Medulla oblongata (tissue), 1 donor: ENCODE results near the gene CRTC2.

Experiments
- DNase-seq: peaks from one replicate; pipeline ENCODE4 v3.0.0-alpha.2; 2015; ENCODE audit errors: extremely low spot score

Gene CRTC2

GRCh38 chr1:153973071-153973470 lies 14.7 kb upstream of the CRTC2 start:
- DNase-seq, result no peak

- DNase-seq, result no peak
Measured at GRCh38 chr1:153970346-153970745, 11.9 kb upstream of the CRTC2 start.

GRCh38 chr1:153968972-153969371 lies 10.6 kb upstream of the CRTC2 start:
- no peak for DNase-seq

- no peak for DNase-seq
Measured at GRCh38 chr1:153968408-153968807, 10.0 kb upstream of the CRTC2 start.

- no peak for DNase-seq
Measured at GRCh38 chr1:153968000-153968363, 9.6 kb upstream of the CRTC2 start.

- peak; percentile 99 for DNase-seq
Measured at GRCh38 chr1:153967107-153967999, 8.9 kb upstream of the CRTC2 start, which contains the start of gene CREB3L4. Gene CREB3L4, plus strand, starts transcription at chr1:153967902. Its CDS starts 624 bp downstream, at chr1:153968526.

DNA sequence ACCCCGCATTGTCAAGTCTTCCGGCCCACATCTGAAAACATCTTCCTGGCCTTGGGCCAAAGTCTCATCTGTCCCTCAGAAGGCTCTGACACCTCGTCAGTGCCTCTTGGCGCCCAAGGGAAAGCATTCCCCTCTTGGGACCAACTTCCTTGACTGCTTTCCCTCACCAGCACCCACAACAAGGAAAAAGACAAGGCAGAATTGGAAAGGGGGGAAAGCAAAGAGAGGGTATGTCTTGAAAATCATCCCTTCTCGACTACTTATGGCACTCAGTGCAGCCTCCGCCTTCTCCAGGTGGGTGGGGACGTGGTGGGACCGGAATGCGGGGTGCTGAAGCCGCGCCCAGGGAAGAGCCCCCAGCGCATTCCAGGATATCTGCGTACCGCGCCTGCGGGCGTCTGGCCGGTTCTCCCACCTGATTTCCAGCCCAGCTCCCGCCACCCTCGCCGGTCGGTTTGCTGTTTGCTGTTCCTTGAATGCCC lies 5.5 kb upstream of the CRTC2 start:
- no peak for DNase-seq

GRCh38 chr1:153963030-153963849 lies 4.8 kb upstream of the CRTC2 start, which contains the start of gene SLC39A1:
Gene SLC39A1, minus strand, starts transcription at chr1:153963537. Its CDS starts 822 bp downstream, at chr1:153962715.
- peak; percentile 99 for DNase-seq

DNA sequence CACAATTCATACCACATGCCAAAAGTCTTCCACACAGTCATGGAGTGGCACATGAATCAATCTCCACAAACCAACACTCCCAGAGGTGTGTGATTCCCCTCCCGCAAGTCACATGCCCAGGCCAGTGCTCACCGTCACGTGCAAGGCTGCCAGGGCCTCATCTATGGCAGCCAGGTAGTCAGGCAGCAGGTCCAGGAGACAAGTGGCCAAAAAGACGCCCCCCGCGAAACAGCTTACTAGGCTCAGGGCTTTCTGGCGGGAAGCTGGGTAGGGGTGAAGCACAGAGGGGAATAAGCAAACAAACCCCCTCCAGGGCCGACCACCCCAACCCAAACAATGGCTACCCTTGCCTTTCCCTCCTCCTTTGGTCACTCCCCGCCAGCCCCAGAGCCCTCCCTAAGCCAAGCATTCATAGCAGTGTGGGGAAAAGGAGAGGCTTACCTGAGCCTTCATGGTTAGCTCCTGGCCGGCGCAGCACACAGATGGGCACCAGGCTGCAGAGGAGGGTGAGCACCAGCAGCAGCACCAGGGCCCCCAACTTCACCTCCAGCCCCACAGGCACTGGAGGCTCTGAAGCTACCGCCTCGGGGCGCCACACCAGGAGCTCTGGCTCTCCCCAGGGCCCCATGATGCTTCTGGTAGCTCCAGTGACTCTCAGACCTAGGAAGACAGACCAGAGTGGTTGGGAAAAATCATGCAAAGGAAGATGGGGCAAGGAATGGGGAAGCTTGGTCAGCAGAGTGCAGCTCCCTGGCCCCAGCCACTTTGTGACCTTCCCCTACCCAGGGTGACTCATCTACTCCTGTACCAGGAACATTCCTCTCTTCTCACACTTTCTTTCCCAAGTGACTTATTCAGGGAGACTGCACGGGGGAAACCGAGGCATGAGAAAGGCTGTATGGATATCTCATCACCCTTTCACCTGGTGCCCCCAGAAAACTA lies 3.9 kb upstream of the CRTC2 start:
- no peak for DNase-seq

DNA sequence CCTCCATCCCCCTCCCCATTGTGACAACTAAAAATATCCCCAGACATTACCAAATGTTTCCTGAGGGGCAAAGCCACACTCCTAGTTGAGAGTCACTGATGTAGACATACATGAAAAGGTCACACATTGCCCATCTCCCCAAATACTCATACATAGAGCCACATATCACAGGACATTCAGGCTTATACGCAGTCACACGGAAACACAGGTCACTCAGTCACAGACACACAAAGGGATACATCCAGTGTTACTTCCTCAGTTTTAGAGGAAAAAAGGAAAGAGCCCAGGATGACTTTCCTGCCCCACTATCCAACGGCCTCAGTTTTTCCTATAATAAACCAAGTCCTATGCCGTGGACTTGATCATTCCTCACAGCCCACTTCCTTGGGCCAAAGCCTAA lies 3.0 kb upstream of the CRTC2 start:
- no peak for DNase-seq

DNA sequence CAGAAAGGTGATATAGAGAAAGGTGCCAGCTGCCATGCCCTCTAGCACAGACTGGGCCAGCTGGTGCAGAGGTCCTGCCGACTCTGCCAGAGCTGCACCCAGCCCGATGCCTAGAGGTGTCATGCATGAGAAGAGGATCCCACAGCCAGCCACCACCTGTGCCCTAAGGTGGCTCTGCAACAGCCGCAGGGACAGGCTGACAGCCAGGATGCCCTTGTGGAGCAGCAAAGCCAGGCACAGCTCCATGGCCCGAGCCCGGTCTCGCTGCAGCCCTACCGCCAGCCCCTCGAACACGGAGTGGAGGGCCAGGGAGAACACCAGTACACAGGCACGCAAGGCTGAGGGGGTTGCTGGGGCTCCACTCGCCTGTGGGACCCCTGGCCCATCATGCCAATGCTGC lies 1.8 kb upstream of the CRTC2 start:
- no peak for DNase-seq

GRCh38 chr1:153959454-153959853 lies 1.0 kb upstream of the CRTC2 start:
- no peak for DNase-seq

DNA sequence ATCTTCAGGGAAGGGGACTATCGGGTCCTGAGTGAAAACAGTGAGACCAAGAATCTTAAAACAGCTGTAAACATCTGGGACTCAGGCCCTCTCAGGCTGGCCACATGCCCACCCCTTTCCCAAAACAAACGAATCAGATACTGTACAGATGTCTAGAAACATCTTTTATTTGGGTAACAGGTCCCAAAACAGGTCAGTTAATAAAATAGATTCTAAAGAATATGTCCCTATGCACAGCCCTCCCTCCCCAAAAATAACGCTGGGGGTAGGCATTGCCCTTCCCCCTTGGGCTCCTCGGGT lies 499 bp upstream of the CRTC2 start:
- DNase-seq, result no peak

GRCh38 chr1:153957744-153958110 lies 685 bp downstream of the CRTC2 start:
- DNase-seq, result no peak

GRCh38 chr1:153956997-153957715 lies 1.3 kb downstream of the CRTC2 start:
- DNase-seq, result no peak

GRCh38 chr1:153954826-153955225 lies 3.6 kb downstream of the CRTC2 start:
- DNase-seq, result no peak

DNA sequence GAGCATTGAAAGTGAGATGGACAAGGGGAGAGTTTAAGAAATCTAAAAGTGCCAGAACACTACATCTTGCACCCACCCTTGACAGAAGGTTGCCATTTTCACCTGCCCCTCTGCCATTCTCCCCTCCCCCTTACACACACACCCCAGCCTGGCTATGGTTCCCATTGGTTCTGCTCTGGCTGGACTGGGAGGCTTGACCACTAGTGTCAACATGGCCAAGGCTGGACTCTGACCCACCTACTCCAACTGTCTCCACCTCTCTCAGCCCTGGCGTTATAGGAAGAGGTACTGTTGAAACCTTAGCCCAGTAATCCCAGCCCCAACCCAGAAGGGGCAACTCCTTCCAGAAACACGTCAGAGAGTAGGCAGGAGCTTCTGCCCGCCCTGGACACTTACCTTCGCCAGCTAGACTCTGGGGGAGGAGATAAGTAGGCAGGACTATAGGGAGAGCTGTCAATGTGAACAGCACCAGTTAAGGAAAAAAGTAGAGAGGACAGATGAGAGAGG lies 4.5 kb downstream of the CRTC2 start:
- DNase-seq, result no peak

DNA sequence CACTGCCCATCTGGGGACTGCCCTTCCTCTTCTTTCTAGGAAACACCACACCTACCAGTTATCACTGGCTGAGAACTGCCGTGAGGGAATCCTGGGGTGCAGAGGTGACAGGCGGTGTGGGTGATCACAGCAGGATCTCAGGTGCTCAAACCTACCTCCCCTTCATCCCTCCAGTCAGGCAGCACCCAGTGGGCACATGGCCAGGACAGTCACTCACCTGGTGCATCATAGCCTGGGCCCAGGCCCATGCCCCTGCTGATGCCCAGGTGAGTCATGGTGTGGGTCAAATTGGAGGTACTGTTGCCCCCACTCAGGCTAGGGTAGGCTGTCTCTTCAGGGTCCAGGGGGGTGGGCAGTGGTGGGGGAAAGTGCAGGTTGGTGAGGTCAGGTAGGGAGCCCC lies 6.6 kb downstream of the CRTC2 start:
- no peak for DNase-seq

DNA sequence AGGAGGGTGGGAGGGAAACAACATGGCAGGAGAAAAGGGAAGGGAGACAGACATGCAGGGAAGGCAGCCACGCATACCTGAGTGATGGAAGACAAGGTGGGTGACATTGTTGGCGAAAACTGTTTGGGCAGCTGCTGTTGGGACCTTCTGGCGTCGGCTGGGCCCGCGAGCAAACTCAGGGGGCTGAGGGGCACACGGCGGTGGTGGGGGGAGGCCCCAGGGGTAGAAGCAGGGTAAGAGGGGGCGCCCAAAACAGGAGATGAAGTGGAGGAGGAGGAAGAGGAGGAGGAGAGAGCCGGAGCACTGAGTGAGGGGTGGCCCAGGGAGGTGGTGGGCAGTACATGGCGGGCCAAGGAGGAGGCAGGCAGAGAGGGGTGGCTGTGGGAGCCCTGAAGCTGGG lies 7.2 kb downstream of the CRTC2 start:
- DNase-seq, result no peak

DNA sequence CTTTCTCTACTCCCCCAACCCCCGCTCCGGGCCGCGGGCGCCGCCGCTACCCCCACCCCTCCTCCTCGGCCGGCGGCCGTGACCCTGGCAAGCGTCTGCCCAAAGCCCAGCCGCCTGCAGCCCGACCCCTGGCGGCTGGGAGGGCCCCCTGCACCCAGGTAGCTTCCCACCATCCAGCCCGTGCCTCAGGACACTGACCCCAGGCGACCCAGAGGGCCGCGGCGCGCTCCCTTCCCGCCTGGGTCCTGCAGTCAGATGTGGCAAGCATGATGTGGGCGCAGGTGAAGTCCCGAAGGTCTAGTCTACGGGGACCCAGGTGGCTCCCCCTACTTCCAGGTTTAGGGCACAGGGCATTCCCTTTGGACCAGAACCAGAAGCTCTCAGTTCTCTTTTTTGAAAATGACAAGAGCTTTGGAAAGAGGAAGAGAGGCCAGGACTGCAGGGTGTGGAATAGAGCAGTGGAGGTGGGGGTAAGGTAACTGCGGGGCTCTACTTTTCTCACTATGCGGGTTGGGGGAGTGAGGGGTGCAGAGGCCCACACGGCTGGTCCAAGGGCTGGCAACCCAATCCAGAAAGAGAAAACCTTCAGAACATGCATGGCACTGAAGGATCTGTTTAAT lies 11.7 kb downstream of the CRTC2 start, which contains the start of gene DENND4B:
TSS of gene DENND4B (minus strand) at position 97 of the 620 bp plus-strand sequence. CDS start 2,344 bp downstream, outside the sequence.
- DNase-seq, result peak; percentile 91
